ENCODE measurements around the gene HHAT.
"Not testable (repeated sequence)": the region's sequence is repeated elsewhere in the genome, so short reads cannot be mapped to it uniquely, and the experiment has no call there.

The HHAT gene

DNA sequence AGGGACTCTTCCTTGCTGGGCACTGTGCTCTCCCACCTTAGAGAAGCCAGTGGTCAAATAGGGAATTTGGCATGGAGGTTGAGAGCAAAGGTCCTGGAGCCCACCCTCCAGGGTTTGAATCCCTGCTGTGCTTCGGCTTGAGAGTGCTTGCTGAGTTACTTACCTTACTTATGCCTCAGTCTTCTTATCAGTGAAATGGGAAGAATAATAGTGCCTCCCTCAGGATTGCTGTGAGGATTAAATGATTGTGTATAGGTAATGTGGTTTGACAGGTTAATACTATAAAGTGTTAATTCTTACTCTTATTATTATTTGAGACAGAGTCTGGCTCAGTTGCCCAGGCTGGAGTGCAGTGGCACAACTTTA is 79.2 kb downstream of the HHAT start:
- no peak overlapping the region for H3K4me3 ChIP-seq (ENCODE audit: low read length)
- DNase-seq (ENCODE audit: low read depth): no peak
- TF ChIP-seq, protein P1, sequence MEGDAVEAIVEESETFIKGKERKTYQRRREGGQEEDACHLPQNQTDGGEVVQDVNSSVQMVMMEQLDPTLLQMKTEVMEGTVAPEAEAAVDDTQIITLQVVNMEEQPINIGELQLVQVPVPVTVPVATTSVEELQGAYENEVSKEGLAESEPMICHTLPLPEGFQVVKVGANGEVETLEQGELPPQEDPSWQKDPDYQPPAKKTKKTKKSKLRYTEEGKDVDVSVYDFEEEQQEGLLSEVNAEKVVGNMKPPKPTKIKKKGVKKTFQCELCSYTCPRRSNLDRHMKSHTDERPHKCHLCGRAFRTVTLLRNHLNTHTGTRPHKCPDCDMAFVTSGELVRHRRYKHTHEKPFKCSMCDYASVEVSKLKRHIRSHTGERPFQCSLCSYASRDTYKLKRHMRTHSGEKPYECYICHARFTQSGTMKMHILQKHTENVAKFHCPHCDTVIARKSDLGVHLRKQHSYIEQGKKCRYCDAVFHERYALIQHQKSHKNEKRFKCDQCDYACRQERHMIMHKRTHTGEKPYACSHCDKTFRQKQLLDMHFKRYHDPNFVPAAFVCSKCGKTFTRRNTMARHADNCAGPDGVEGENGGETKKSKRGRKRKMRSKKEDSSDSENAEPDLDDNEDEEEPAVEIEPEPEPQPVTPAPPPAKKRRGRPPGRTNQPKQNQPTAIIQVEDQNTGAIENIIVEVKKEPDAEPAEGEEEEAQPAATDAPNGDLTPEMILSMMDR (conservative IDR thresholded peaks at IDR 0.05; ENCODE audit: low read depth, low read length): no peak

DNA sequence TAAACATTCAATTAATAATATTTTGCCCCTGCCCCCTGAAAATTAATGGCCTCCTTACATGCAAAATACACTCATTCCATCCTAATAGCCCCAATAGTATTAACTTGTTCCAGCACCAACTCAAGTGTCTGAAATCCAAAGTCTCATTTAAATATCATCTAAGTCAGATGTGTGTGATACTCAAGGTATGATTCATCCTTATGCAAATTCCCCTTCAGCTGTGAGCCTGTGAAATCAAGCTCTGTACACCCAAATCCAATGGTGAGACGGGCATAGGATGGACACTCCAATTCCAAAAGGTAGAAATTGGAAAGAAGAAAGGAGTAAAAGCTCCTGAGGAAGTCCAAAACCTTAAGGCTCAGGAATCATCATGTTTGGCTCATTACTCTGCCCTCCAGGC is 83.5 kb downstream of the HHAT start:
- TF ChIP-seq, protein P1 (conservative IDR thresholded peaks at IDR 0.05; ENCODE audit: low read depth, low read length): no peak
- no peak for DNase-seq (ENCODE audit: low read depth)

DNA sequence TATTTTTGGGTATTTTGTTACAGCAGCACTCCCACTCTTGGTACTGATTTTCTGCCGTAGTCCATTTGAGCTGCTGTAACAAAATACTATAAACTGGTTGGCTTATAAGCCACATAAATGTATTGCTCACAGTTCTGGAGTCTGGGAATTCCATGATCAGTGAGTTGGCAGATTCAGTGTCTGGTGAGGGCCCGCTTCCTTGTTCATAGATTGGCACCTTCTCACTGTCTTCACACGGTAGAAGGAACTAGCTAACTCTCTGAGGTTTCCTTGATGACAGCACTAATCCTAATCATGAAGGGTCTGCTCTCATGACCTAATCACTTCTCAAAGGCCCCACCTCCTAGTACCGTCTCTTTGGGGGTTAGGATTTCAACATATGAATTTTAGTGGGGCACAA is 85.2 kb downstream of the HHAT start:
- DNase-seq (ENCODE audit: low read depth): no peak
- no peak overlapping the region for H3K4me3 ChIP-seq (ENCODE audit: low read length)
- TF ChIP-seq, protein P1 (conservative IDR thresholded peaks at IDR 0.05; ENCODE audit: low read depth, low read length): no peak

More for the DNA sequence above, 83.5 kb downstream of the HHAT start:
- H3K4me3 ChIP-seq (ENCODE audit: low read length): no peak overlapping the region

DNA sequence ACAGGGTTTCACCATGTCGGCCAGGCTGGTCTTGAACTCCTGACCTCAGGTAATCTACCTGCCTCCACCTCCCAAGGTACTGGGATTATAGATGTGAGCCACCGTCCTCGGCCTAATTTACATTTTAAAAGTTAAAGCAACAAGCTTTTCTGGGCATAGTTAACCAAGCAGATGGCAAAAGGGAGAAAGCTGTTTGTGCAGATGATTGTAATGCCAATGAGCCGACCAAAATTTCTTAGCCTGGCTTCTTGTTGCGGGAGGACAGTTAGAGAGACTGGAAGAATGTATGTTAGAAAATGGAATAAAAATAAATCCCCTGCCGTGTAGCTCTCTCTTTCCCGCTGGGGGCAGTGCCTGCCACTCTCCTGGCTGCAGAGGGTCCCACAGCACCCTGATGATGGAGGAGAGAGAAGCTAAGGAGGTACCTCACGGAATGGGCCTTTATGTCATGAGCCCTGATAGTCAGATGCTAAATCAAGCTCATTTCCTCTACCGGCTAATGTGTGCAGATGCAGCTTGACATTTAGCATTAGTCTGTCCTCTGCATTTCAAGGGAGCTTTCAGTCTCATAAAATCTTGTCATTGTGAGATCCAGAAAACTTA is 87.2 kb downstream of the HHAT start:
- no peak for DNase-seq (ENCODE audit: low read depth)
- TF ChIP-seq, protein P1 (conservative IDR thresholded peaks at IDR 0.05; ENCODE audit: low read depth, low read length): peak; percentile 11
- H3K4me3 ChIP-seq (ENCODE audit: low read length): no peak overlapping the region

DNA sequence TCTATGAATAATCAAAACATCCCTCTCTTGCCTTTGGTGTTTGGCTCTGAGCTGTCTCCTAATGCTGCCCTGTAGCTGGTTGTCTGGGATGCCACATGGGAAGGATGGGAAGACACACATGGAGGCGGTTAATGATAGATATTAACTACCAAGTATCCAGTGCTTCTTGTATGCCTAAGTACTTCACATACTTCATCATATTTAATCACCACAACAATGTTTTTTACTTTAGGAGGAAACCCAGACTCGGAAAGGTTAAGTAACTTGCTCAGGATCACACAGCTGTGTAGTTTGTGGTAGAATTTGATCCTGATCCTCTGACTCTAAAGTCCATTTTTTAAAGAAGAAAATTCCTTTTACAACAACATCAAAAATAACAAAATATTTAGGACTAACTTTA is 88.0 kb downstream of the HHAT start:
- TF ChIP-seq, protein P1 (conservative IDR thresholded peaks at IDR 0.05; ENCODE audit: low read depth, low read length): no peak
- DNase-seq (ENCODE audit: low read depth): no peak

DNA sequence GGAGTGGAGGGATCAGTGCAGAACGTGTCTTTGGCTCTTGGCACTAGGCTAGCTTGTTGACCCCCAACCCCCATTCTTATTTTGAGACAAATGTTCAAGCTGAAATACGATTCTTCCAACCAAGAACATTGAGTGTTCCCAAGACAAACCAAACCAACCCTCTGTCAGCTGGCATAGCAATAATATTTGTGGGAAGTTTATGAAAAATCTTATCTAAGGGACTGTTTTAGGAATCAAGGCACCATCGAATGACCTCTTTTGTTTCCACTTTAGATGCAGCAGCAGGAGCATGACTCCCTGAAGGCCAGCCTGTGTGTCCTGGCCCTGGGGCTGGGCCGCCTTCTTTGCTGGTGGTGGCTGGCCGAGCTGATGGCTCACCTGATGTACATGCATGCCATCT is 89.2 kb downstream of the HHAT start:
- no peak overlapping the region for H3K4me3 ChIP-seq (ENCODE audit: low read length)
- no peak for DNase-seq (ENCODE audit: low read depth)
- TF ChIP-seq, protein P1 (conservative IDR thresholded peaks at IDR 0.05; ENCODE audit: low read depth, low read length): no peak

More for the DNA sequence above, 88.0 kb downstream of the HHAT start:
- no peak overlapping the region for H3K4me3 ChIP-seq (ENCODE audit: low read length)

DNA sequence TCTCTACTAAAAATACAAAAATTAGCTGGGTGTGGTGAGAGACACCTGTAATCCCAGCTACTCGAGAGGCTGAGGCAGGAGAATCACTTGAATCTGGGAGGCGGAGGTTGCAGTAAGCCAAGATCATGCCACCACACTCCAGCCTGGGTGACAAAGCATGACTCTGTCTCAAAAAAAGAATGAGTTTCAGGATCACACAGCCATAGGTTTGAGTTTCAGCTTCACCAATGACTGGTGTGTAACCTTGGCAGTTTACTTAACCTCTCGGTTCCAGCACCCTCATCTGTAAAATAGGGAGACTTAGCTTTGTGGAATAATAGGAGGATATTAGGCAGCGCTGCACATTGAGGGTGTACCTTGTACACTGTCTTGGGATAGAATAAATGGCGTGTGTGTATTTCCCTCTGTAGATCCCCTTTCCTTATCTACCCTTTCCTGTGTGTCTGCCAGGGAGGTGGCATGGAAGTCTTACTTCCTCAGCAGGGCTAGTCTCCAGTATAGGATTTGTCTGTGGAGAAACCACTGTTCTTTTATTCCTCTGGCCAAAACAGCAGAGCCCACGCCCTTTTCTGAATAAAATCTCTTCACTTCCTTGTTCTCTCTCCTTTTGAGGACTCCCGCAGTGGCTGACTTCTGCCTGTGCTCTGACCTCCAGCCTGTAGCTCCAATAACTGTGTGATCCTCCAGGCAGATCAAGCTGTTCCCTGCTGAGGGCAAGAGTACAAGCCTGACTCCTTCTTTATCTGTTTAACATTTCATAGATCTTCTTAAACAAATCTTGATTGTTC is 90.4 kb downstream of the HHAT start:
- no peak for DNase-seq (ENCODE audit: low read depth)
- H3K4me3 ChIP-seq (ENCODE audit: low read length): no peak overlapping the region
- TF ChIP-seq, protein P1 (conservative IDR thresholded peaks at IDR 0.05; ENCODE audit: low read depth, low read length): no peak

DNA sequence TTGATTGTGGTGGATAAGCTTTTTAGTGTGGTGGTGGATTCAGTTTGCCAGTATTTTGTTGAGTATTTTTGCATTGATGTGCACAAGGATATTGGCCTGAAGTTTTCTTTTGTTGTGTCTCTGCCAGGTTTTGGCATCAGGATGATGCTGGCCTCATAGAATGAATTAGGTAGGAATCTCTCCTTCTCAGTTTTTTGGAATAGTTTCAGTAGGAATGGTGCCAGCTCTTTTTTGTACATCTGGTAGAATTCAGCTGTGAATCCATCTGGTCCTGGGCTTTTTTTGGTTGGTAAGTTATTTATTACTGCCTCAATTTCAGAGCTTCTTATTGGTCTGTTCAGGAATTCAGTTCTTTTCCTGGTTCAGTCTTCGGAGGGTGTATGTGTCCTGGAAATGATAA is 98.0 kb downstream of the HHAT start:
- not testable (repeated sequence) for H3K4me3 ChIP-seq (ENCODE audit: low read length); DNase-seq (ENCODE audit: low read depth)

Data from retinal pigment epithelial cell (primary cell).